Large intestine (tissue), 3 donors: ENCODE results near the gene TMEM161A. TPM values are rescaled to one million over a fixed set of nuclear protein-coding genes. Genes with fewer than 3 reads are reported as not detected.
A peak's percentile ranks its signal among the peaks of the same experiment; 100 is the strongest.
"Not testable (repeated sequence)": the region's sequence is repeated elsewhere in the genome, so short reads cannot be mapped to it uniquely, and the experiment has no call there.

ENCODE experiments used
- DNase-seq, 2 donors: peaks; one replicate each; pipeline versions ENCODE4 v3.0.0 to v3.0.0-alpha.2; 2013
- H3K27ac ChIP-seq: one replicate; pipeline ENCODE4 v1.5.1; 2013; ENCODE audit warnings: low read length
- H3K27me3 ChIP-seq: 2 replicates; pipeline ENCODE4 v1.6.1; 2013; ENCODE audit warnings: low read length; ENCODE audit not compliant: control insufficient read depth, insufficient read depth
- H3K36me3 ChIP-seq: 2 replicates; pipeline ENCODE4 v1.6.1; 2013; ENCODE audit warnings: low read length; ENCODE audit not compliant: control insufficient read depth, insufficient read depth
- H3K4me1 ChIP-seq: one replicate; pipeline ENCODE4 v1.6.1; 2013; ENCODE audit warnings: low read length; ENCODE audit not compliant: control insufficient read depth, insufficient read depth
- H3K4me3 ChIP-seq: one replicate; pipeline ENCODE4 v1.5.1; 2013; ENCODE audit warnings: low read length
- H3K9me3 ChIP-seq: one replicate; pipeline ENCODE4 v1.6.1; 2013; ENCODE audit warnings: mild to moderate bottlenecking, low read depth, low read length, moderate library complexity; ENCODE audit not compliant: control insufficient read depth
- WGBS: methylation state at CpG from one replicate; pipeline ENCODE4 v1.1.5; 2013; ENCODE audit warnings: low lambda C conversion rate; ENCODE audit not compliant: insufficient coverage; 5-methylcytosine and 5-hydroxymethylcytosine counted together
- polyA plus RNA-seq: library from polyadenylated mRNA; unstranded; fragments of 120-200 nt; gene quantifications from one replicate; pipeline ENCODE4 v1.2.1, GENCODE V29; 2013

Gene TMEM161A
- polyA plus RNA-seq, 1 donor = 29.0 TPM

GRCh38 chr19:19145281-19145680 is 7.0 kb upstream of the TMEM161A start:
- no CpG with 5 or more reads among the region's 17 CpGs for WGBS
- no peak for DNase-seq
- Histone ChIP-seq H3K27me3 (no peaks in the 10 kb centered on the region), H3K4me3 (no peak overlapping the region), H3K4me1 (peaks cover 4% of the 10 kb centered on the region), H3K9me3 (no peaks in the 10 kb centered on the region), H3K27ac (no peak overlapping the region), H3K36me3 (peaks cover 26% of the 10 kb centered on the region)

- H3K27ac ChIP-seq = no peak overlapping the region
- no CpG with 5 or more reads among the region's 12 CpGs for WGBS
- DNase-seq = no peak
These were observed 4.1 kb upstream of the TMEM161A start for GRCh38 chr19:19142347-19142746.

GRCh38 chr19:19140476-19140875 is 2.2 kb upstream of the TMEM161A start:
- Histone ChIP-seq H3K9me3 (no peaks in the 10 kb centered on the region), H3K36me3 (no peaks in the 10 kb centered on the region), H3K4me1 (peaks cover 8% of the 10 kb centered on the region), H3K27ac (no peak overlapping the region), H3K4me3 (no peak overlapping the region), H3K27me3 (no peaks in the 10 kb centered on the region)
- DNase-seq = no peak
- 63% methylated on average over 1 of the region's 5 CpGs for WGBS

More at GRCh38 chr19:19142347-19142746, 4.1 kb upstream of the TMEM161A start:
- Histone ChIP-seq H3K27me3 (no peaks in the 10 kb centered on the region), H3K9me3 (no peaks in the 10 kb centered on the region), H3K4me1 (peaks cover 9% of the 10 kb centered on the region), H3K36me3 (peaks cover 11% of the 10 kb centered on the region), H3K4me3 (no peak overlapping the region)

DNA sequence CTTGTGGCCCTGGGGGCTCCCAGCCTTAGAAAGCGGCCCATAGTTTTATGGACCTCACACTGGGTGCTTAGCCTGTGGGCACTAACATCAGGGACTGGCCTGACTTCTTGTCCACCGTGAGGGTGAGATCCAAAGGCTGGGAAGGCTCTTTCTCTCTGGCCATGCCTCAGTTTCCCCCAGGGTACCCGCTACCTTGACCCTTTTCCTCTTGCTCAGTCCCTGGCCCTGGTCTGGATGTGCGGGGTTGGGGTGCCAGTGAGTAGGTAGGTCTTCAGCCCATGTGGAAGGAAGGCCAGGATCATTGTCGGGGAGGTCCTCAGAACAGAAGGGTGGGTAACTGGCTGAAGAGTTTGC is 1.6 kb upstream of the TMEM161A start:
- DNase-seq = no peak

DNA sequence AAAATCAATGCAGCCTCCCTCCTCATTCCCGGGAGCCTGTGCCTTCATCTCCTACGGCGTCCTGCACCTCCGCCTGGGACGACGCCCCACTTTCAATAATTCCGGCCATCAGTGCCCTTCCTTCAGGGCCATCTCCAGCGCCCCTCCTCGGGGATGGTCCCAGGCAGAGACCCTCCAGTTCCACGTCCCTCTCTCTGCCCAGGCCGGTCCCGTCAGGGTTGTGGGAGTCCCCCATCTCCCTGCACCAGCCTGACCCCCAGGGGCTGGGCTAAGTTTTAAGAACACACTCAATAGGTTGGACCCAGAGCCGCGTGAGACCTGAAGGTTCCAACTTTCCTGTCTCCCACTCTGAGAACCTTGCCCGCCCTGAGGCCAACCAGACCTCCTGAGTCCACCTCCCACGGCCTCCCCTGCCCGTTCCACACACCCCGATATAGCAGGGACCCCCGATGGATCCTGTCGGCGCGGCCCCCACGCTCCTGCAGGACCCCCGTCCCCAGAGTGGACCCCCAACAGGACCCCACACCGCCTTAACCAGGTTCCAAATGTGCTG is 646 bp downstream of the TMEM161A start:
- no CpG with 5 or more reads among the region's 25 CpGs for WGBS
- H3K27me3 ChIP-seq = no peaks in the 10 kb centered on the region
- peaks cover 8% of the 10 kb centered on the region for H3K4me1 ChIP-seq
- peak in 1 of 2 donors; percentile 27 for DNase-seq
- H3K27ac ChIP-seq = no peak overlapping the region
- H3K4me3 ChIP-seq = peak overlapping the region; percentile 68
- H3K9me3 ChIP-seq = peaks cover 7% of the 10 kb centered on the region
- peaks cover 3% of the 10 kb centered on the region for H3K36me3 ChIP-seq

More for the DNA sequence above, 1.6 kb upstream of the TMEM161A start:
- no peak overlapping the region for H3K27ac ChIP-seq
- H3K4me3 ChIP-seq = no peak overlapping the region
- H3K36me3 ChIP-seq = no peaks in the 10 kb centered on the region
- no peaks in the 10 kb centered on the region for H3K9me3 ChIP-seq
- no peaks in the 10 kb centered on the region for H3K27me3 ChIP-seq
- H3K4me1 ChIP-seq = peaks cover 8% of the 10 kb centered on the region
- WGBS = no CpG with 5 or more reads among the region's 5 CpGs

DNA sequence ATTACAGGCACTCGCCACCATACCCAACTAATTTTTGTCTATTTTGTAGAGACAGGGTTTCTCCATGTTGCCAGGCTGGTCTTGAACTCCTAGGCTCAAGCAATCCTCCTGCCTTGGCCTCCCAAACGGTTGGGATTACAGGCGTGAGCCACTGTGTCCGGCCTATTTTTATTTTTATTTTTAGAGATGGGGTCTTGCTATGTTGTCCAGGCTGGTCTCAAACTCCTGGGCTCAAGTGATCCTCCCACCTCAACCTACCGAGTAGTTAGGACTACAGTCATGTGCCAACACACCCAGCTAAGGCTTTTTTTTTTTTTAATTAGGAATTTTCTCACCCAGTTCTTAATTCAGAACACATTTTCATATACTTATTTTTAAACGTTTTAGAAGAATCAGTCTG is 2.6 kb downstream of the TMEM161A start:
- WGBS = 100% methylated on average over 1 of the region's 6 CpGs
- H3K36me3 ChIP-seq, H3K4me3 ChIP-seq, DNase-seq, H3K27me3 ChIP-seq, H3K27ac ChIP-seq, H3K4me1 ChIP-seq: not testable (repeated sequence)
- peaks cover 15% of the 10 kb centered on the region for H3K9me3 ChIP-seq

DNA sequence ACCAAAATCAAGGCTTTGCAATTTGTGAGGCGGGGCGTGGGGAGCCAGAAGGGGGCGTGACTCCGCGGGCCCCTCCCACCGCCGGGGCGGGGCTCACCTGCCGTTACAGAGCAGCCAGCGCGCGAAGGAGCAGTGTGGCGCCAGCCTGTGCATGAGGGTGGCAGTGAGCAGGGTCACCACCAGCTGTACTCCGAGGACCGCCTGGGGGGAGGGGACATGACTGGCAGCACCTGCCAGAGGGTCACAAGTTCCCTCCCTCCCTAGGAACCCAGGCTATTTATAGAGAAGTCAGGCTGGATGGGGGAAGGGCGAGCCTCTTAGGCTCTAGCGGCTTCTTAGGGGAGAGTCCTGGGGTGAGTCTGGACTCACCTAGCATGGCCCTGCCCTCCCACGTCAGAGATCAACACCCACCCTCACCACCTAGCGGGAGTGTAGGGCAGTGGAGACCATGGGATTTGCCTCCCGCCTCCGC is 3.6 kb downstream of the TMEM161A start:
- peaks cover 15% of the 10 kb centered on the region for H3K9me3 ChIP-seq
- no CpG with 5 or more reads among the region's 21 CpGs for WGBS
- no peak overlapping the region for H3K4me3 ChIP-seq
- peaks cover 8% of the 10 kb centered on the region for H3K4me1 ChIP-seq
- no peaks in the 10 kb centered on the region for H3K27me3 ChIP-seq
- H3K27ac ChIP-seq = no peak overlapping the region
- H3K36me3 ChIP-seq = peaks cover 10% of the 10 kb centered on the region
- DNase-seq = peak; percentile 51 to 63

DNA sequence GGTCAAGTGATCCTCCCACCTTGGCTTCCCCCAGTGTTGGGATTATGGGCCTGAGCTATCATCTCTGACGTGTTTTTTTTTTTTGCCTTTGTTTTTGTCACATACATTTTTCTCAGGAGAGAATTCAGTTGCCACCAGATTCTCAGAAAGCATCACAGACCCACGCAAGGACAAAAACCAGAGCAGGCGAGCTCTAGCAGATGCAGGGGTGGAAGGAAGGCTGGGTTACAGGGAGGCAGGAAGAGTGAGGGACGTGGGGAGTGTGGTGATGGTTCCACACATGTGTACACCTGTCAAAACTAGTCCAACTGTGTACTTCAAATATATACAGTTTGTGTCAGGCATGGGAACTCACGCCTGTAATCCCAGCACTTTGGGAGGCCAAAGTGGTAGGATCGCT is 4.3 kb downstream of the TMEM161A start:
- no CpG with 5 or more reads among the region's 6 CpGs for WGBS

GRCh38 chr19:19132912-19133311 is 5.4 kb downstream of the TMEM161A start:
- no CpG with 5 or more reads among the region's 12 CpGs for WGBS

More for the DNA sequence above, 4.3 kb downstream of the TMEM161A start:
- Histone ChIP-seq H3K4me3 (no peak overlapping the region), H3K27ac (no peak overlapping the region), H3K27me3 (no peaks in the 10 kb centered on the region), H3K36me3 (peaks cover 10% of the 10 kb centered on the region), H3K4me1 (peaks cover 8% of the 10 kb centered on the region), H3K9me3 (peaks cover 15% of the 10 kb centered on the region)
- no peak for DNase-seq

DNA sequence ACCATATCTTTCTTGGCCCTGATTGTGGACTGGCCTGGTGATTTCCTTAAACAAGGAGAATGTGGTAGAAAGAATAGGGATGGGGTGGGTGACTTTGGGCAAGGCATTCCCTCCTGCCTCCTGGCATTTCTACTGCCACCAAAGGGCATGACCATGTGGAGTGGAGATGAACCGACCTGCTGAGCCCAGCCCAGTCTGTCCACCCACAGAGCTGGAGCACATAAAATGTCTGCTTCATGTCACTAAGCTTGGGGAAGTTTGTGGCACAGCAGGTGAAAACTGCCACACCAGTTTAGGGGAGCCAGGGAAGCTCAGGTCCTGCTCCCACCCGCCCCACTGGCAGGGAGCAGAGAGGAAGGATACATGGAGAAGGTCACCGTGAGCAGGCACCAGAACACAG is 6.3 kb downstream of the TMEM161A start:
- no peak overlapping the region for H3K27ac ChIP-seq
- DNase-seq = no peak
- no peaks in the 10 kb centered on the region for H3K27me3 ChIP-seq
- peaks cover 10% of the 10 kb centered on the region for H3K36me3 ChIP-seq
- H3K9me3 ChIP-seq = peaks cover 15% of the 10 kb centered on the region
- no CpG with 5 or more reads among the region's 3 CpGs for WGBS
- no peak overlapping the region for H3K4me3 ChIP-seq
- H3K4me1 ChIP-seq = no peaks in the 10 kb centered on the region

More at GRCh38 chr19:19132912-19133311, 5.4 kb downstream of the TMEM161A start:
- H3K27me3 ChIP-seq = no peaks in the 10 kb centered on the region
- peaks cover 8% of the 10 kb centered on the region for H3K4me1 ChIP-seq
- no peak overlapping the region for H3K4me3 ChIP-seq
- peaks cover 10% of the 10 kb centered on the region for H3K36me3 ChIP-seq
- H3K27ac ChIP-seq = no peak overlapping the region
- peaks cover 15% of the 10 kb centered on the region for H3K9me3 ChIP-seq
- DNase-seq = no peak

DNA sequence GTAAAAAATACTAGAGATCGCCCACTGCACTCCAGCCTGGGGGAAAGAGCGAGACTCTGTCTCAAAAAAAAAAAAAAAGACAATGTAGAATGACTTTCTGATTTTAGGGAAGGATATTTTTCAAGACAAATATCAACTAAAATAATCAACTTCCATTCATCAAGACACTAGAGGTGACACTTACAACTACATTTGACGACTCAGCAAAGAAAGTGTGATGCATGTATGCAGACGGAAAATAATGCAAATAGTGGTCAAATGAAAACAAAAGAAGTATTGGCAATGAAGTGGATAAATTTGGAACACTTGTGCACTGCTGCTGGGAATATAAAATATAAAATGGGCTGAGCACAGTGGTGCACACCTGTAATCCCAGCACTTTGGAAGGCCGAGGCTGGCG is 12.2 kb downstream of the TMEM161A start:
- peaks cover 1% of the 10 kb centered on the region for H3K4me1 ChIP-seq
- H3K27me3 ChIP-seq = no peaks in the 10 kb centered on the region
- H3K9me3 ChIP-seq = no peaks in the 10 kb centered on the region
- H3K4me3 ChIP-seq = no peak overlapping the region
- 83% methylated on average over 1 of the region's 6 CpGs for WGBS
- H3K36me3 ChIP-seq = peaks cover 2% of the 10 kb centered on the region
- no peak for DNase-seq
- no peak overlapping the region for H3K27ac ChIP-seq
